ENCODE data around the gene FN1. TPM values are rescaled to one million over a fixed set of nuclear protein-coding genes. Genes with fewer than 3 reads are reported as not detected.
A peak's percentile ranks its signal among the peaks of the same experiment; 100 is the strongest.

FN1 gene
- total and polyA plus RNA-seq, 5 donors from 2014 or later: 0.45 to 0.89 (median 0.78) TPM; not detected in 1

DNA sequence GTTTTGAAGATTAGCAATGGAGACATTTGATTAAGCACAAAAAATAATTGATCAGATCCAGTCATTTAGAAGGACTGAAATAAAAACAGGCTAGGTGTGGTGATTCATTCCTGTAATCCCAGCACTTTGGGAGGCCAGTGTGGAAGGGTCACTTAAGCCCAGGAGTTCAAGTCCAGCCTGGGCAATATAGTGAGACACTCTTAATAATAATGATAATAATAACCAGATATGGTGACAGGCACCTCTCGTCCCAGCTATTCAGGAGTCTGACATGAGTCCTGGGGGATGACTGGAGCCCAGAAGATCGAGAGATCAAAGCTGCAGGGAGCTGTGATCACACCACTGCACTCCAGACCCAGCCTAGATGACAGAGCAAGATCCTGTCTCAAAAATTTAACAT is 3.5 kb upstream of the FN1 start:
- H3K27me3 Mint-ChIP-seq: peaks cover 69% of the 10 kb centered on the region
- no peak overlapping the region for H3K4me3 Mint-ChIP-seq

DNA sequence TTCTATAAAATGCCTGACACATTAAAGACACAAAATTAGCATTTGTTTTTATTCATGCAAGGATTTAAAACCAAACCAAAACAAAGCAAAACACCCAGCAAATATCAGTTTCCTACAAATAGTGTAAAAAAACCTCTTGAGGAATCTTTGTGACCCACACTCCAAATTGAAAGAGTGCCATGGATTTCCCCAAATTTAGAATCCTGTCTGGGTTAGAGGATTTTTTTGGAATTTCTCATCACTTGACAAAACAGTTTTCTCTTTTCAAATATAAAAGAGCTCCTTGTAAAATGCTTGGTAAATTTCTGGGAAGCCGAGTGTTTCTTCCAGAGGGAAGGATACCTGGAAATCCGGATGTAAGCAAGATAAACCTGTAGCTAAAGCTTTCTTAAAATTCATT is 1.7 kb upstream of the FN1 start:
- Histone ChIP-seq H3K4me1 (ENCODE audit: control insufficient read depth, insufficient read depth, low read length, poor library complexity, severe bottlenecking) (peaks cover 19% of the 10 kb centered on the region), H3K27me3 (ENCODE audit: control insufficient read depth, insufficient read depth, low read length) (peaks cover 27% of the 10 kb centered on the region), H3K4me3 (ENCODE audit: low read depth, low read length) (no peak overlapping the region), H3K27ac (ENCODE audit: insufficient read depth, low read length, poor library complexity, severe bottlenecking) (no peak overlapping the region), H3K36me3 (ENCODE audit: control insufficient read depth, insufficient read depth, low read length) (no peaks in the 10 kb centered on the region), H3K9me3 (ENCODE audit: control insufficient read depth in 2 of 2, low read length in 2 of 2) (no peaks in the 10 kb centered on the region)
- DNase-seq: no peak
- Mint-ChIP-seq H3K27me3 (peaks cover 82% of the 10 kb centered on the region), H3K4me1 (peaks cover 6 to 22% (median 15%) of the 10 kb centered on the region in 4 donors), H3K36me3 (no peaks in the 10 kb centered on the region), H3K27ac (no peak overlapping the region), H3K9me3 (peaks cover 0 to 2% (median 0%) of the 10 kb centered on the region in 7 donors), H3K4me3 (no peak overlapping the region)
- no peak for ATAC-seq (ENCODE audit: low read depth in 2 of 2)

More for the DNA sequence above, 3.5 kb upstream of the FN1 start:
- Mint-ChIP-seq H3K36me3 (no peaks in the 10 kb centered on the region), H3K4me1 (peaks cover 6 to 22% (median 15%) of the 10 kb centered on the region in 4 donors), H3K27ac (no peak overlapping the region), H3K9me3 (peaks cover 0 to 2% (median 0%) of the 10 kb centered on the region in 7 donors)
- ATAC-seq (ENCODE audit: low read depth in 2 of 2) (no peak), DNase-seq (no peak)
- Histone ChIP-seq H3K27me3 (ENCODE audit: control insufficient read depth, insufficient read depth, low read length) (peaks cover 17% of the 10 kb centered on the region), H3K4me1 (ENCODE audit: control insufficient read depth, insufficient read depth, low read length, poor library complexity, severe bottlenecking) (peaks cover 19% of the 10 kb centered on the region), H3K9me3 (ENCODE audit: control insufficient read depth in 2 of 2, low read length in 2 of 2) (no peaks in the 10 kb centered on the region), H3K36me3 (ENCODE audit: control insufficient read depth, insufficient read depth, low read length) (no peaks in the 10 kb centered on the region), H3K27ac (ENCODE audit: insufficient read depth, low read length, poor library complexity, severe bottlenecking) (no peak overlapping the region), H3K4me3 (ENCODE audit: low read depth, low read length) (no peak overlapping the region)

DNA sequence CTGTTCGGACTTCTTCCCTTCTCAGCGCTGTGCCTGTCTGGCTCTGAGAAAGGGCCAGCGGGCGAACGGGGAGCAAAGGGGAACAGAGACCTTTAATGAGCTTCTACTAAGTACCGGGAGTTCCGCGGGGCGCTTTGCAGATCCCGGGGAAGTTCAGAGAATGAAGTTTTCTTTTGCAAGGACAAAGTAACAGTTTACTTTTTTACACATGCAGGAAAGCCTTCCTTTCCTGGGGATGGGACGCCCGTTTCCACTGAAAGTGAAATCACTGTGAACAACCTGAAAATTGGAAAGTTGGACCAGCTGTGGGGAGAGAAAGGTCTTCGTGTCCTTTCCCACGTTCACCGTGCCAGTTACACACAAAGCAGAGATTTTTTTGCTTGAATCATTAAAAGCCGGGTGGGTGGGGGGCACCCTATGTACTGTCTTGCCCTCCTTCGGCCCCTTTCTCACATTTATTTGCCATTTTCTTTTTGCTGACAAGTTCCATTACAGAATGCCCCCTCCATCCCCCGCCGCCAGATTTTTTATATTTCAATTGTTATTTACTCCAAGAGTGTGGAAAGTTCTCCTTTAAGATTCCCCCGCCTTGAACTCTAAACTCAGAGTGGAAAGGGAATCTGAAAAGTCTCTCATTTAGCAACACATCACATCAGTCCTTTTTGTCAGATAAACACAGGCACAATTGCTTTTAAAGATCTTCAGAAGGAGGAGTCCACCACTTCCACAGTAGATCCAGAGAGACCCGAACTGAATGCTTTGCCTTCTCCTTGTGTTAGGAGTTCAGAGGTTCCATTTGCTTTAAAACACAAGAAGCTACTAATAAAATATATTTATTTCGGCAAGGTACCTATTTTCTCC is 1.1 kb upstream of the FN1 start:
- peaks cover 0 to 4% (median 0%) of the 10 kb centered on the region in 7 donors for H3K9me3 Mint-ChIP-seq
- H3K4me3 ChIP-seq (ENCODE audit: low read depth, low read length): no peak overlapping the region
- DNase-seq (no peak), ATAC-seq (ENCODE audit: low read depth in 2 of 2) (no peak)
- H3K36me3 Mint-ChIP-seq: no peaks in the 10 kb centered on the region
- peaks cover 34% of the 10 kb centered on the region for H3K27me3 ChIP-seq (ENCODE audit: control insufficient read depth, insufficient read depth, low read length)
- no peak overlapping the region for H3K27ac Mint-ChIP-seq
- H3K27me3 Mint-ChIP-seq: peaks cover 77% of the 10 kb centered on the region
- peaks cover 19% of the 10 kb centered on the region for H3K4me1 ChIP-seq (ENCODE audit: control insufficient read depth, insufficient read depth, low read length, poor library complexity, severe bottlenecking)
- H3K4me3 Mint-ChIP-seq: peak overlapping the region; percentile 66 to 91 (median 80)
- H3K9me3 ChIP-seq (ENCODE audit: control insufficient read depth in 2 of 2, low read length in 2 of 2): no peaks in the 10 kb centered on the region
- no peak overlapping the region for H3K27ac ChIP-seq (ENCODE audit: insufficient read depth, low read length, poor library complexity, severe bottlenecking)
- H3K4me1 Mint-ChIP-seq: peaks cover 6 to 22% (median 15%) of the 10 kb centered on the region in 4 donors
- no peaks in the 10 kb centered on the region for H3K36me3 ChIP-seq (ENCODE audit: control insufficient read depth, insufficient read depth, low read length)

DNA sequence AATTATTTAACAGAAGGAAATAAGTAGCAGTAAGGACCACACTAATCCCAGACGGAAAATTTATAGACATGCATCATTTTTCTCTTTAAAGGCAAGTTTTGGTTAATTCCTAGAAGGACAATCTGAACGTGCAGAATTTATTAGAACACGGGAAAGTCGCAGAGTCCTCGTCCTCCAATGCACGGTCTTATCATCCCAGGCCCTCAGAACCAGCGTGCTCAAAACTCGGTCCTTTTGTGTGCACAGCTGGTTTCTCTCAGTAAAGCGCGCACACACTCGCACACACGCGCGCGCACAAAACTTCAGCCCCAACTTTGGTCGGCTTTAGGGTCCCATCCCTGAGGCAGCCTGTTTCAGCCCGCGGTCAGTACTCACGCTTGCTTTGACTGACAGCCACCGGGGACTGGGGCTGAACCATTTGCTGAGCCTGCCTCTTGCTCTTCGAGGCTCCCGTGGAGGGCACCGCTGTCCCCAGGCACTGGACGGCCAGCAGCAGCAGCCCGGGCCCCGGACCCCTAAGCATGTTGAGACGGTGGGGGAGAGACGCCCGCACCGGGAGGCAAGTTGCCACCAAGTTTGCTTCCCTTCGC is 493 bp downstream of the FN1 start:
- H3K27me3 Mint-ChIP-seq: peaks cover 81% of the 10 kb centered on the region
- peaks cover 6 to 22% (median 15%) of the 10 kb centered on the region in 4 donors for H3K4me1 Mint-ChIP-seq
- Histone ChIP-seq H3K4me3 (ENCODE audit: low read depth, low read length) (no peak overlapping the region), H3K36me3 (ENCODE audit: control insufficient read depth, insufficient read depth, low read length) (no peaks in the 10 kb centered on the region), H3K9me3 (ENCODE audit: control insufficient read depth in 2 of 2, low read length in 2 of 2) (no peaks in the 10 kb centered on the region), H3K4me1 (ENCODE audit: control insufficient read depth, insufficient read depth, low read length, poor library complexity, severe bottlenecking) (peaks cover 19% of the 10 kb centered on the region), H3K27ac (ENCODE audit: insufficient read depth, low read length, poor library complexity, severe bottlenecking) (peak overlapping the region; percentile 2), H3K27me3 (ENCODE audit: control insufficient read depth, insufficient read depth, low read length) (peaks cover 45% of the 10 kb centered on the region)
- H3K4me3 Mint-ChIP-seq: peak overlapping the region; percentile 23 to 84 (median 78)
- no peaks in the 10 kb centered on the region for H3K36me3 Mint-ChIP-seq
- DNase-seq (peak in 1 of 3 donors; percentile 11), ATAC-seq (ENCODE audit: low read depth in 2 of 2) (no peak)
- H3K9me3 Mint-ChIP-seq: peaks cover 0 to 4% (median 0%) of the 10 kb centered on the region in 7 donors
- H3K27ac Mint-ChIP-seq: no peak overlapping the region

DNA sequence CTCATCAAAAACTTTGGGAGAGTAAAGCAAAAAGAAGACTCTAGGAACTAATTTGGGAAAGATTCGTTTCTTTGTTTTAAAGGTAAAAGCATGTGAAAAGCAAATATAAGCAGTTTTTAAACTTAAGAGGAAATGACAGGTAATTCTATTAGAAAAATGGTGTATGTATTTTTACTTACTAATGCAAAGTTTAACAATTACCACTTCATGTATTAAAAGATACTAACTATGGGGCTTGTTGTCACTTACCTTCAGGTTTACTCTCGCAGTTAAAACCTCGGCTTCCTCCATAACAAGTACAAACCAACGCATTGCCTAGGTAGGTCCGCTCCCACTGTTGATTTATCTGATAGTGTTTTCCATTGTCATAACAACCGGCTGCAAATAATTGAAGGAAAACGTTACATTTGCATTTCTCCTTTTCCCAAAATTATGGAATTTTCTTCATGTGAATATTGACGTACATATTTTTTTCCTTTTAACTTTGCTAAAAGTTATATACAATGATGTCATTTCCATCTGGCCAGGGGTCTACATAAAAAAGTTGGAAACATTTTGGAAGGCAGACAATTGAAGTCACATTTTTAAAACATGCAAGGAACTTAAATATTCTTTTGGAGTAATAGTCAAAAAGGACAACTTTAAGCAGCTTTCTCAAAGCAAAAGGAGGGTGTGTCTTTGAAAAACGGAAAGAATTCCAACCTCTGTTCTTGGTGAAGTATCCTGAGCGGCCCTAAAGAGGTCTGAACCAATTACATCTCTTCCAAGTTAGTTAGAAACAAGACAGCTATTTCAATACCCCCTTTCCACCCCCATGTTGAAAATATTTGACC is 1.2 kb downstream of the FN1 start:
- H3K36me3 Mint-ChIP-seq: no peaks in the 10 kb centered on the region

DNA sequence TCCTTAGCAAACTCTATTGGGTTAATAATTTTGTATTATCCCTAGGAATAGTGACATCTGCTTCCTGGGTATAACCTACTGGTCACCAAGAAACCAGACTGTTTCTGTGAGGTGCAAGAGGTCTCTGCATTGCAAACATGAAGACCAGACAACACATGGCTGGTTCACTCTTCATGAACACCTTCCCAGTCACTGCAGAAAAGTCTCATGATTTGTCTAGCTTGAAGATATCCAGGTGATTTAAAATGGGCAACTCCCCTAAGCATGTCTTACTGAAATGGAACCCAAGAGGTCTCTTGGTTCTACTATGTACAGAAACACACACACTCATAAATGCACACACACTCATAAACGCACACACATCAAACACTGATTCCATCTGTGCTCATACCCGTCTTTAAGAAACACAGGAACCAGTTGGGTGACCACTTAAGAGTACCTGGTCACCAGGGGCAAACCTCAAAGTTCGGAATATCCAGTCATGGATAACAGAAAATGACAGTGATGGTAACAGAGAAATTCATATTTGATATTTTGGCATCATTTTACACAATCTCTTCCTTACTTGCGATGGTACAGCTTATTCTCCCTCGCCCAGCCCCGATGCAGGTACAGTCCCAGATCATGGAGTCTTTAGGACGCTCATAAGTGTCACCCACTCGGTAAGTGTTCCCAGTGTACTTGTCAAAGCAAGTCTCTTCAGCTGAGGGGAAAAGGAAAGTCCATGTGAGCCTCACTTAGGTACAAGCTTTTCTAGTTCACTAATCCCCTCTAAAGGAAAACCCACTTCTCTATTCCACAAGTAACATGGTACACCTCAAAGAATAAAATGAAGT is 2.9 kb downstream of the FN1 start:
- Mint-ChIP-seq H3K36me3 (no peaks in the 10 kb centered on the region), H3K27me3 (peaks cover 77% of the 10 kb centered on the region), H3K27ac (no peak overlapping the region), H3K4me1 (peaks cover 0 to 22% (median 15%) of the 10 kb centered on the region in 4 donors), H3K4me3 (no peak overlapping the region), H3K9me3 (peaks cover 0 to 4% (median 0%) of the 10 kb centered on the region in 7 donors)
- Histone ChIP-seq H3K36me3 (ENCODE audit: control insufficient read depth, insufficient read depth, low read length) (no peaks in the 10 kb centered on the region), H3K4me3 (ENCODE audit: low read depth, low read length) (no peak overlapping the region), H3K9me3 (ENCODE audit: control insufficient read depth in 2 of 2, low read length in 2 of 2) (no peaks in the 10 kb centered on the region), H3K27ac (ENCODE audit: insufficient read depth, low read length, poor library complexity, severe bottlenecking) (no peak overlapping the region), H3K4me1 (ENCODE audit: control insufficient read depth, insufficient read depth, low read length, poor library complexity, severe bottlenecking) (peaks cover 19% of the 10 kb centered on the region), H3K27me3 (ENCODE audit: control insufficient read depth, insufficient read depth, low read length) (peaks cover 39% of the 10 kb centered on the region)
- no peak for ATAC-seq (ENCODE audit: low read depth in 2 of 2)
- no peak for DNase-seq

More for the DNA sequence above, 1.2 kb downstream of the FN1 start:
- no peak for ATAC-seq (ENCODE audit: low read depth in 2 of 2)
- Histone ChIP-seq H3K27ac (ENCODE audit: insufficient read depth, low read length, poor library complexity, severe bottlenecking) (no peak overlapping the region), H3K4me3 (ENCODE audit: low read depth, low read length) (no peak overlapping the region), H3K4me1 (ENCODE audit: control insufficient read depth, insufficient read depth, low read length, poor library complexity, severe bottlenecking) (peaks cover 19% of the 10 kb centered on the region), H3K9me3 (ENCODE audit: control insufficient read depth in 2 of 2, low read length in 2 of 2) (no peaks in the 10 kb centered on the region), H3K27me3 (ENCODE audit: control insufficient read depth, insufficient read depth, low read length) (peaks cover 43% of the 10 kb centered on the region), H3K36me3 (ENCODE audit: control insufficient read depth, insufficient read depth, low read length) (no peaks in the 10 kb centered on the region)
- H3K27ac Mint-ChIP-seq: no peak overlapping the region
- peak overlapping the region; percentile 23 to 81 (median 48) for H3K4me3 Mint-ChIP-seq
- DNase-seq: no peak
- peaks cover 6 to 22% (median 15%) of the 10 kb centered on the region in 4 donors for H3K4me1 Mint-ChIP-seq
- peaks cover 81% of the 10 kb centered on the region for H3K27me3 Mint-ChIP-seq
- H3K9me3 Mint-ChIP-seq: peaks cover 0 to 4% (median 0%) of the 10 kb centered on the region in 7 donors
